ENCODE data around the gene RESF1.

Gene RESF1

GRCh38 chr12:31973818-31974217 is 14.6 kb downstream of the RESF1 start:
- Histone ChIP-seq H3K4me3 (ENCODE audit: low read depth, low read length) (no peak overlapping the region), H3K27ac (ENCODE audit: extremely low read depth, low read depth, low read length) (no peak overlapping the region), H3K9me3 (ENCODE audit: control insufficient read depth, insufficient read depth, low read depth, low read length) (no peaks in the 10 kb centered on the region), H3K36me3 (ENCODE audit: control insufficient read depth in 2 of 2, insufficient read depth in 1 of 2, low read length in 2 of 2) (peaks cover 0 to 49% of the 10 kb centered on the region in 2 experiments), H3K4me1 (ENCODE audit: control insufficient read depth, insufficient read depth, low read length) (no peaks in the 10 kb centered on the region)
- ChIA-PET CTCF (no interaction called here), POLR2A (no interaction called here)
- TF ChIP-seq HIC1 (tag by site-specific recombination; IDR thresholded peaks at IDR 0.05) (no peak), PRDM1 (tag by site-specific recombination; IDR thresholded peaks at IDR 0.05) (no peak), ZNF18 (tag by site-specific recombination; IDR thresholded peaks at IDR 0.05) (no peak), ZNF221 (tag by site-specific recombination; IDR thresholded peaks at IDR 0.05; ENCODE audit: borderline replicate concordance) (no peak), KLF1 (tag by site-specific recombination; IDR thresholded peaks at IDR 0.05) (no peak), ZNF335 (tag by site-specific recombination; conservative IDR thresholded peaks at IDR 0.05) (no peak), KLF9 (tag by site-specific recombination; IDR thresholded peaks at IDR 0.05; ENCODE audit: low read depth) (no peak), ZNF624 (tag by site-specific recombination; IDR thresholded peaks at IDR 0.05) (no peak), ZNF529 (tag by site-specific recombination; IDR thresholded peaks at IDR 0.05; ENCODE audit: insufficient replicate concordance) (no peak), ZBTB17 (tag by site-specific recombination; IDR thresholded peaks at IDR 0.05) (no peak), ZBTB48 (tag by site-specific recombination; IDR thresholded peaks at IDR 0.05) (no peak), ZBTB21 (tag by site-specific recombination; IDR thresholded peaks at IDR 0.05) (no peak), SP7 (tag by site-specific recombination; IDR thresholded peaks at IDR 0.05) (no peak)
- TF ChIP-seq, protein P1, sequence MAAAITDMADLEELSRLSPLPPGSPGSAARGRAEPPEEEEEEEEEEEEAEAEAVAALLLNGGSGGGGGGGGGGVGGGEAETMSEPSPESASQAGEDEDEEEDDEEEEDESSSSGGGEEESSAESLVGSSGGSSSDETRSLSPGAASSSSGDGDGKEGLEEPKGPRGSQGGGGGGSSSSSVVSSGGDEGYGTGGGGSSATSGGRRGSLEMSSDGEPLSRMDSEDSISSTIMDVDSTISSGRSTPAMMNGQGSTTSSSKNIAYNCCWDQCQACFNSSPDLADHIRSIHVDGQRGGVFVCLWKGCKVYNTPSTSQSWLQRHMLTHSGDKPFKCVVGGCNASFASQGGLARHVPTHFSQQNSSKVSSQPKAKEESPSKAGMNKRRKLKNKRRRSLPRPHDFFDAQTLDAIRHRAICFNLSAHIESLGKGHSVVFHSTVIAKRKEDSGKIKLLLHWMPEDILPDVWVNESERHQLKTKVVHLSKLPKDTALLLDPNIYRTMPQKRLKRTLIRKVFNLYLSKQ (tag by site-specific recombination; IDR thresholded peaks at IDR 0.05; ENCODE audit: borderline replicate concordance) = no peak

GRCh38 chr12:31974673-31975072 is 15.5 kb downstream of the RESF1 start:
- ChIA-PET POLR2A (no interaction called here), CTCF (no interaction called here)
- Histone ChIP-seq H3K4me3 (ENCODE audit: low read depth, low read length) (no peak overlapping the region), H3K9me3 (ENCODE audit: control insufficient read depth, insufficient read depth, low read depth, low read length) (no peaks in the 10 kb centered on the region), H3K36me3 (ENCODE audit: control insufficient read depth in 2 of 2, insufficient read depth in 1 of 2, low read length in 2 of 2) (peaks cover 0 to 54% of the 10 kb centered on the region in 2 experiments), H3K4me1 (ENCODE audit: control insufficient read depth, insufficient read depth, low read length) (no peaks in the 10 kb centered on the region), H3K27ac (ENCODE audit: extremely low read depth, low read depth, low read length) (no peak overlapping the region)
- TF ChIP-seq BCL11B (tag by site-specific recombination; IDR thresholded peaks at IDR 0.05; ENCODE audit: low read depth) = no peak
- TF ChIP-seq ZFP69B (tag by site-specific recombination; IDR thresholded peaks at IDR 0.05) = no peak
- no peak for TF ChIP-seq ZBTB17 (tag by site-specific recombination; IDR thresholded peaks at IDR 0.05)
- TF ChIP-seq ZSCAN4 (tag by site-specific recombination; IDR thresholded peaks at IDR 0.05) = no peak
- TF ChIP-seq, protein P2, sequence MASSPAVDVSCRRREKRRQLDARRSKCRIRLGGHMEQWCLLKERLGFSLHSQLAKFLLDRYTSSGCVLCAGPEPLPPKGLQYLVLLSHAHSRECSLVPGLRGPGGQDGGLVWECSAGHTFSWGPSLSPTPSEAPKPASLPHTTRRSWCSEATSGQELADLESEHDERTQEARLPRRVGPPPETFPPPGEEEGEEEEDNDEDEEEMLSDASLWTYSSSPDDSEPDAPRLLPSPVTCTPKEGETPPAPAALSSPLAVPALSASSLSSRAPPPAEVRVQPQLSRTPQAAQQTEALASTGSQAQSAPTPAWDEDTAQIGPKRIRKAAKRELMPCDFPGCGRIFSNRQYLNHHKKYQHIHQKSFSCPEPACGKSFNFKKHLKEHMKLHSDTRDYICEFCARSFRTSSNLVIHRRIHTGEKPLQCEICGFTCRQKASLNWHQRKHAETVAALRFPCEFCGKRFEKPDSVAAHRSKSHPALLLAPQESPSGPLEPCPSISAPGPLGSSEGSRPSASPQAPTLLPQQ (tag by site-specific recombination; IDR thresholded peaks at IDR 0.05) = no peak
- TF ChIP-seq OVOL3 (tag by site-specific recombination; IDR thresholded peaks at IDR 0.05) = no peak
- no peak for TF ChIP-seq REPIN1 (tag by site-specific recombination; IDR thresholded peaks at IDR 0.05; ENCODE audit: low read depth)
- TF ChIP-seq ZNF558 (tag by site-specific recombination; IDR thresholded peaks at IDR 0.05) = no peak
- TF ChIP-seq ELK4 (IDR thresholded peaks at IDR 0.05; ENCODE audit: borderline replicate concordance, low read depth, low read length) = no peak
- TF ChIP-seq ZNF707 (tag by site-specific recombination; IDR thresholded peaks at IDR 0.05) = no peak
- TF ChIP-seq MZF1 (tag by site-specific recombination; IDR thresholded peaks at IDR 0.05; ENCODE audit: borderline replicate concordance) = no peak
- TF ChIP-seq ZNF184 (tag by site-specific recombination; IDR thresholded peaks at IDR 0.05) = no peak
- TF ChIP-seq ZNF560 (tag by site-specific recombination; IDR thresholded peaks at IDR 0.05; ENCODE audit: borderline replicate concordance) = no peak
- TF ChIP-seq, protein P3, sequence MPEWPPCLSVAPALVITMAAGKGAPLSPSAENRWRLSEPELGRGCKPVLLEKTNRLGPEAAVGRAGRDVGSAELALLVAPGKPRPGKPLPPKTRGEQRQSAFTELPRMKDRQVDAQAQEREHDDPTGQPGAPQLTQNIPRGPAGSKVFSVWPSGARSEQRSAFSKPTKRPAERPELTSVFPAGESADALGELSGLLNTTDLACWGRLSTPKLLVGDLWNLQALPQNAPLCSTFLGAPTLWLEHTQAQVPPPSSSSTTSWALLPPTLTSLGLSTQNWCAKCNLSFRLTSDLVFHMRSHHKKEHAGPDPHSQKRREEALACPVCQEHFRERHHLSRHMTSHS (tag by site-specific recombination; IDR thresholded peaks at IDR 0.05) = no peak

Data from HEK293 (cell line).